Measurements from ENCODE around the gene SLC43A3.

SLC43A3 gene

GRCh38 chr11:57395905-57396623 lies 30.9 kb downstream of the SLC43A3 start:
- H3K4me3 ChIP-seq (ENCODE audit: low read length), result no peak overlapping the region
- no peak overlapping the region for H2AFZ ChIP-seq (ENCODE audit: low read depth, low read length)
- H3K36me3 ChIP-seq (replicated peaks; ENCODE audit: low read depth, low read length), result peaks cover 3% of the 10 kb centered on the region
- no peaks in the 10 kb centered on the region for H3K9me3 ChIP-seq (ENCODE audit: insufficient read depth, low read length)
- H3K4me1 ChIP-seq (ENCODE audit: low read length), result peaks cover 19% of the 10 kb centered on the region
- H3K4me2 ChIP-seq (ENCODE audit: low read length), result no peak overlapping the region
- no peaks in the 10 kb centered on the region for H4K20me1 ChIP-seq (ENCODE audit: insufficient read depth, low read length)
- H3K27ac ChIP-seq (ENCODE audit: low read length), result no peak overlapping the region
- H3K9ac ChIP-seq (ENCODE audit: low read length), result no peak overlapping the region
- H3K27me3 ChIP-seq (ENCODE audit: low read depth, low read length), result no peaks in the 10 kb centered on the region
- TF ChIP-seq EZH2phosphoT487 (IDR thresholded peaks at IDR 0.05; ENCODE audit: low read depth) (no peak), CTCF (IDR thresholded peaks at IDR 0.05; ENCODE audit: low read depth, low read length) (no peak)
- no peaks in the 10 kb centered on the region for H3K79me2 ChIP-seq (ENCODE audit: low read length)

- no peak overlapping the region for H3K4me3 ChIP-seq (ENCODE audit: low read length)
- H3K36me3 ChIP-seq (replicated peaks; ENCODE audit: low read depth, low read length), result peaks cover 3% of the 10 kb centered on the region
- no peaks in the 10 kb centered on the region for H3K79me2 ChIP-seq (ENCODE audit: low read length)
- H3K27me3 ChIP-seq (ENCODE audit: low read depth, low read length), result no peaks in the 10 kb centered on the region
- peaks cover 19% of the 10 kb centered on the region for H3K4me1 ChIP-seq (ENCODE audit: low read length)
- H2AFZ ChIP-seq (ENCODE audit: low read depth, low read length), result no peak overlapping the region
- H3K9me3 ChIP-seq (ENCODE audit: insufficient read depth, low read length), result no peaks in the 10 kb centered on the region
- H4K20me1 ChIP-seq (ENCODE audit: insufficient read depth, low read length), result no peaks in the 10 kb centered on the region
- no peak overlapping the region for H3K27ac ChIP-seq (ENCODE audit: low read length)
- no peak overlapping the region for H3K4me2 ChIP-seq (ENCODE audit: low read length)
- TF ChIP-seq EZH2phosphoT487 (IDR thresholded peaks at IDR 0.05; ENCODE audit: low read depth), result no peak
- TF ChIP-seq CTCF (IDR thresholded peaks at IDR 0.05; ENCODE audit: low read depth, low read length), result no peak
- H3K9ac ChIP-seq (ENCODE audit: low read length), result no peak overlapping the region
Measured at GRCh38 chr11:57394203-57394965, 32.5 kb downstream of the SLC43A3 start.

GRCh38 chr11:57392763-57393105 lies 34.2 kb downstream of the SLC43A3 start:
- Histone ChIP-seq H3K79me2 (ENCODE audit: low read length) (no peaks in the 10 kb centered on the region), H3K27ac (ENCODE audit: low read length) (no peak overlapping the region), H3K9ac (ENCODE audit: low read length) (no peak overlapping the region), H3K36me3 (replicated peaks; ENCODE audit: low read depth, low read length) (no peaks in the 10 kb centered on the region), H3K4me3 (ENCODE audit: low read length) (no peak overlapping the region), H4K20me1 (ENCODE audit: insufficient read depth, low read length) (no peaks in the 10 kb centered on the region), H2AFZ (ENCODE audit: low read depth, low read length) (no peak overlapping the region), H3K4me1 (ENCODE audit: low read length) (peaks cover 12% of the 10 kb centered on the region), H3K4me2 (ENCODE audit: low read length) (no peak overlapping the region), H3K9me3 (ENCODE audit: insufficient read depth, low read length) (no peaks in the 10 kb centered on the region), H3K27me3 (ENCODE audit: low read depth, low read length) (no peaks in the 10 kb centered on the region)
- no peak for TF ChIP-seq CTCF (IDR thresholded peaks at IDR 0.05; ENCODE audit: low read depth, low read length)
- no peak for TF ChIP-seq EZH2phosphoT487 (IDR thresholded peaks at IDR 0.05; ENCODE audit: low read depth)

- Histone ChIP-seq H3K79me2 (ENCODE audit: low read length) (no peaks in the 10 kb centered on the region), H3K4me2 (ENCODE audit: low read length) (no peak overlapping the region), H3K36me3 (replicated peaks; ENCODE audit: low read depth, low read length) (no peaks in the 10 kb centered on the region), H3K9me3 (ENCODE audit: insufficient read depth, low read length) (no peaks in the 10 kb centered on the region), H3K27ac (ENCODE audit: low read length) (no peak overlapping the region), H3K9ac (ENCODE audit: low read length) (no peak overlapping the region), H3K4me3 (ENCODE audit: low read length) (no peak overlapping the region), H3K27me3 (ENCODE audit: low read depth, low read length) (no peaks in the 10 kb centered on the region), H4K20me1 (ENCODE audit: insufficient read depth, low read length) (no peaks in the 10 kb centered on the region), H3K4me1 (ENCODE audit: low read length) (peaks cover 10% of the 10 kb centered on the region), H2AFZ (ENCODE audit: low read depth, low read length) (no peak overlapping the region)
- TF ChIP-seq EZH2phosphoT487 (IDR thresholded peaks at IDR 0.05; ENCODE audit: low read depth) (no peak), CTCF (IDR thresholded peaks at IDR 0.05; ENCODE audit: low read depth, low read length) (no peak)
Measured at GRCh38 chr11:57392066-57392762, 34.7 kb downstream of the SLC43A3 start.

Measured in OCI-LY3 (cell line).